Hematopoietic multipotent progenitor cell treated with erythropoietin and hydrocortisone succinate and interleukin-3 and kit ligand, for 6 days (in vitro differentiated cells): ENCODE results near the gene CBX5.
"Not testable (repeated sequence)": the region's sequence is repeated elsewhere in the genome, so short reads cannot be mapped to it uniquely, and the experiment has no call there.

ENCODE experiments used
- DNase-seq: peaks from one replicate; pipeline ENCODE4 v3.0.0-alpha.2; 2015

CBX5 gene

DNA sequence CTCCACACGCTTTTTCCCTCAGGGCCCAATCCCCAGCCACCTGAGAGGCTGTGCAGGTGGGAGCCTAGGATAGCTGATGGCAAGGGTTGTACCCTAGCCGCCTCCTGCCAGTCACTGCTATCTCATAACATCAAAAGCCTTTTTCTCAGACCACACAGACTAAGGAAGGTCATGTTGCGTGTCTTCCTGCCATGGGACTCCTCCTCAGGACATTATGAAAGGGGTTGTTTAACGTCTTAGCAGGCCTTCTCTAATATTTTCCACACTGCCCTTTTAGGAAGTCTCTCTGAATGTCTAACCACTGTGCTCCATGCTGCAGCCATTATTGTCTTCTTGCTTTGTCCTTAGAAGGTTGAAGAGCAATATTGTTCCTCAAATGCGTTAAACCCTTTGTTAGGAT lies 83.5 kb downstream of the CBX5 start:
- peak; percentile 29 for DNase-seq

- peak; percentile 37 for DNase-seq
Observed at GRCh38 chr12:54195737-54196347, 84.1 kb downstream of the CBX5 start.

DNA sequence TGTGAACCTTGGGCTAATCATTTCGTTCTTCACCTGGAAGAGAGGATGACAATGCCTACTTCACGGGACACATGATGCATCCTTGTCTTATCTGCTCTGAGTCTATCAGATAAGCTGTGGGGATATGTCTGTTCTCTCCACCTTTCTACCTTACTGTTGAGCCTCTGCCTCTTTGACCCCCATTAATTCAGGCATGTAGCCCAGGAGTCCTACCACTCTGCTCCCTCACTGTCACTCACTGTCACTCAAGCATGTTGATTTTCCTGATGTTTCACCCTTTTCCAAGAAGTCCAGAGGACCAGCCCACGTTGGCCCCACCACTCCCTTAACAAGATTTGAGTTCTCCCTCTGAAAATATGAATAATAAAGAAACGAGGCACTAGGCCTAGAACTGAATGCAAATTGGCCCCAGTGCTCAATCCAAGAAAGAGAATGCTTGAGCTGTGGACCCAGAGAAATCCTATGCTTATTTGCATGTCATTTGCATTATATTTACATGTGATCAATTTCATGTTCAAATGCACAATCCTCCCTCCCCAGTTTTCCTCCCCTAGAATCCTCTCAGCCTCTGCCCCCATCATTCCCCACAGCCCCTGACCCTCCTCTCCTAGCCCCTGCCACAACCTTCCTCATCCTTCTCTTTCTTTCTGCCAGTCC lies 84.7 kb downstream of the CBX5 start:
- DNase-seq, result no peak

DNA sequence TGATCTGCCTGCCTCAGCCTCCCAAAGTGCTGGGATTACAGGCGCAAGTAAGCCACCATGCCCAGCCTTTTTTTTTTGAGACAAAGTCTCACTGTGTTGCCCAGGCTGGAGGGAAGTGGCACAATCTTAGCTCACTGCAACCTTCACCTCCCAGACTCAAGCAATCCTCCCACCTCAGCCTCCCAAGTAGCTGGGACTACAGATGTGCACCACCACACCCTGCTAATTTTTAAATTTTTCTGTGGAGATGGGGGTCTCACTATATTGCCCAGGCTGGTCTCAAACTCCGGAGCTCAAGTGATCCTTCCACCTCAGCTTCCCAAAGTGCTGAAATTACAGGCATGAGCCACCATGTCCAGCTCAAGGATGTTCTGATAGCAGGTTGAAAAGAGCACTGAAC lies 85.3 kb downstream of the CBX5 start:
- not testable (repeated sequence) for DNase-seq

DNA sequence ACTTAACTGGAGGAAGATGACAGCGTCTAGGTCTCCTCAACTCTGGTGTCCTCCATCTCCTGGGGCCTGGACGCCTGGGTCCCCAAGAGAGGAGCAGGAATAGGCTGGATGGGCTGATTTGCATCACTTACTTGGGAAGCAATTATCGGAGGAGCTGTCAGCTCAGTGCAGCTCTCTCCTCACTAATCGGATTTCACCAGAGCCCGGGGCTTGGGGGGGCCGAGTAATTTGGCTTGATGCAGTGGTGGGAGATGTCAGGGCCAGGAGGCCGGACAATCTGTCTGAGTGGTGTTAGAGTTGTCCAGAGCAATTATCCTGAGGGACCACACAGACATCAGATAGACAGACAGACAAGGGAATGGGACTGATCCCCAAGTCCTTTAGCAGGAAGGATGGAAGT lies 86.5 kb downstream of the CBX5 start:
- no peak for DNase-seq

DNA sequence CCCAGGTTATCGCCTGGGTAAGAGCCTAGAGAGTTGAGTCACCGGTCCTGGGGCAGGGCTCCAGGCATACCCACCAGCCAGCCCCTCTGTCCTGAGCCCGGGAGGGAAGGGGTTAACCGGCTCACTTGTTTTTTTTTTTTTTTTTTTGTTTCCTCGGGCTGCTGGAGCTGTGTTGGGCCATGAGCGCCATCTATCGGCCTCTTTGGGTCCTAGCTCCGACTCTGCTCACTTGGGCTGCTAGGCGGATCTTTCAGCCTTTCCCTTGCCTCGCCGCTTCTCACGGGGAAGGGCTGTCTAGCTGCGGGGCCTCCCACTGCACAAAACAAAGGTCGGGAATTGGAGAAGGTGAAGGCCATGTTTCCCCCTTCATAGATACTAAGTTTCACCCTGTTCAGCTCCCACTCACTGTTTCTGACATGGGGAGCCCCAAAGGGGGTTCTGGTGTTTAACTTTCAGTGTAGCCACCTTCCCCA lies 88.3 kb downstream of the CBX5 start:
- DNase-seq, result peak; percentile 91

DNA sequence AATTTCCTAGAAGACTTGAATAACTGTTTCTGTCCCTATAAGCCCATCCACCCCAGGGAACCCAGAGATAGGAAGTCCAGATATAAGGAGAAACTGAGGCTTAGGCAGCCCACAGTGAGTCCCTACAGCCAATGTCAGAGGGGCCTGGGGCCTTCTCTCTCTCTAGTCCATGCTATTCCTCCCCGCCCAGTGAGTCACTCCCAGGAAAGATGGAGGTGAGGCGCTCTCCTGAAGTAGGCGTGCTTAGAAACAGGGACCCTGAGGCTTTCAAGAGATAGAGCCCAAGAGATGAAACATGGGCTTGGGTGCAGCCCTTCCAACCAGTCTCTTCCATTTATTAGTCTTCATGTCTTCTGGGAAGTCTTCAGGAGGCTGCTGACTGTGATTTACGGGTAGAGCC lies 88.8 kb downstream of the CBX5 start:
- no peak for DNase-seq

DNA sequence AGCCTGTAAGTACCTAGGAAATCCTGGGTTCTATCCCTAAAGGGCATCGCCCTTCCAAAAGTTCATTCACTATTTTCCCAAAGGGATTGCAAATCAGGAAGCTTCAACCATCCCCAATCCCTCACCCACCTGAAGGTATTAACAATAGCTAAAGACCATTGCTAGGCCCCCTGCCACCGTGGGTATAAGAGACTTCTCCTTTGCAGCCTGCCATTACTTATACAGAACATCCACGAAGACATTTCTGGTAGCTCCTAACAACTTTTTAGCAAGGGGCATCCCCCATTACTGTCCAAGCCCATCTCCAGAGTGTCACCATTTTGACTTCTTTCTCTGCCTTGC lies 90.8 kb downstream of the CBX5 start:
- no peak for DNase-seq

- no peak for DNase-seq
Observed at GRCh38 chr12:54187075-54187474, 92.8 kb downstream of the CBX5 start.

DNA sequence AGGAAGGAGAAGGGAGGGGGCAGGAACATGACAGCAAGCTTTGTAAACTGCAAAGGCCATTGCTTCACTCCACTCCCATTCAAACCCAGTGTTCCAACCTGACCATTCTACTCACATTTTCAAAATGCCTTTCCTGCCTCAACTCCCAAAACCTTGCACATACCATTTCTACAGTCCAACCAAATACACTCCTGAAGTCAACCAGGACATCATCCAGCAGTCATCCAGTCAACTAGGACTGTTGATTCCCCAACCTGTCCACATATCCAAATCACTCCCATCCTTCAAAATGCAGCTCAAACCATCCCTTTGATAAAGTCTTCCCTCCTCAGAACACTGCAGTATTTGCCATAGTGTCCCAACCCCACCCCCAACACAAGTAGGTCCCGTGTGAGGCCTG lies 94.0 kb downstream of the CBX5 start:
- no peak for DNase-seq

- DNase-seq, result not testable (repeated sequence)
Observed at GRCh38 chr12:54185297-54185696, 94.6 kb downstream of the CBX5 start.

- no peak for DNase-seq
Observed at GRCh38 chr12:54184024-54184805, 95.7 kb downstream of the CBX5 start.

- DNase-seq, result no peak
Observed at GRCh38 chr12:54182981-54183380, 96.9 kb downstream of the CBX5 start.

GRCh38 chr12:54182086-54182485 lies 97.8 kb downstream of the CBX5 start:
- no peak for DNase-seq
